ENCODE measurements around the gene GALNTL6.

DNA sequence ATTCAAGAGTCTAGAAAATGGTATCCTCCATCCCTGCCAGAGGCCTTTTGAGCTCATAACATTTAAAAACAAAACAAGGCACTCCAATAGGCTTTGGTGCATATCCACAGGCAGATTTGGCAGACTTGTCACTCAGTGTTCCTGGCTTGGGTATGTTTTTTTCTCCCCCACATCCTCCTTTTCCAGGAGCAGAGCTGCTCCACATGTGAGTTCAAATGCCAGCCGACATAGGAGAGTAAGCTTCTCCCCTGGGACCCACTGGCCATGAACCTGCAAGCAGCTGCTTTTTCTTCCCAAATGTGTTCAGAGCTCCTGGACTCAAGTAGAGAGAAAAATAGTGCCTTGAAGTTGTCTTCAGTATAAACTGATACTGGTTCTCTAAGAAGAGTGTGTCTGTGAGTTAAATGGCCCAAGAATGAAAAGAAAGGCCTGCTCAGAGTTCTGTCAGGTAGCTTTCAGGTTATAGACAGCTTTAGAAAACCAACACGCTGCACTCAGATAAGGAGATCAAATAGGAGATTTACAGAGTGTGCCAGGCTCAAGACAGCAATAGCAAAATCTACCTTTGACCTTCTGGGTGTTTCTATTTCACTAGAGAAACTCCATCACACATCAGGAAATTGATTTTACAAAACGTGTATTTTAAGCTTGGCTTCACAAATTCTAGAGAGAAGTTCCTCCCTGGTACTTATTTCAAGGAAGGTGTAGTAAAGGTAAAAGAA lies 1192.9 kb downstream of the GALNTL6 start:
- TF ChIP-seq EZH2 (IDR thresholded peaks at IDR 0.05; ENCODE audit: insufficient read depth, poor library complexity, severe bottlenecking) (no peak), EZH2phosphoT487 (IDR thresholded peaks at IDR 0.05; ENCODE audit: insufficient read depth, low read depth) (no peak)
